ENCODE data around the gene ROPN1L.
"Not testable (repeated sequence)": the region's sequence is repeated elsewhere in the genome, so short reads cannot be mapped to it uniquely, and the experiment has no call there.

Gene ROPN1L

GRCh38 chr5:10501554-10502075 is 59.9 kb downstream of the ROPN1L start:
- DNase-seq (ENCODE audit: low spot score) = no peak

- DNase-seq (ENCODE audit: low spot score) = no peak
Measured at GRCh38 chr5:10502130-10502529, 60.5 kb downstream of the ROPN1L start.

- DNase-seq (ENCODE audit: low spot score) = no peak
Measured at GRCh38 chr5:10502578-10502977, 60.9 kb downstream of the ROPN1L start.

GRCh38 chr5:10503321-10503720 is 61.6 kb downstream of the ROPN1L start:
- DNase-seq (ENCODE audit: low spot score) = no peak

GRCh38 chr5:10503997-10504793 is 62.5 kb downstream of the ROPN1L start:
- peak; percentile 28 for DNase-seq (ENCODE audit: low spot score)

GRCh38 chr5:10505517-10506095 is 63.9 kb downstream of the ROPN1L start:
- no peak for DNase-seq (ENCODE audit: low spot score)

- DNase-seq (ENCODE audit: low spot score) = no peak
Measured at GRCh38 chr5:10506535-10506934, 64.9 kb downstream of the ROPN1L start.

GRCh38 chr5:10507575-10508096 is 66.0 kb downstream of the ROPN1L start:
- DNase-seq (ENCODE audit: low spot score) = no peak

GRCh38 chr5:10509575-10509974 is 67.9 kb downstream of the ROPN1L start:
- DNase-seq (ENCODE audit: low spot score) = no peak

GRCh38 chr5:10511741-10512640 is 70.3 kb downstream of the ROPN1L start:
- no peak for DNase-seq (ENCODE audit: low spot score)

- no peak for DNase-seq (ENCODE audit: low spot score)
Measured at GRCh38 chr5:10513501-10514442, 72.1 kb downstream of the ROPN1L start.

GRCh38 chr5:10514572-10514971 is 72.9 kb downstream of the ROPN1L start:
- not testable (repeated sequence) for DNase-seq (ENCODE audit: low spot score)
